Measurements from ENCODE around the gene SLC24A5. TPM values are rescaled to one million over a fixed set of nuclear protein-coding genes. Genes with fewer than 3 reads are reported as not detected.

Gene SLC24A5
- total RNA-seq, 2 experiments from 2014 or later: not detected

DNA sequence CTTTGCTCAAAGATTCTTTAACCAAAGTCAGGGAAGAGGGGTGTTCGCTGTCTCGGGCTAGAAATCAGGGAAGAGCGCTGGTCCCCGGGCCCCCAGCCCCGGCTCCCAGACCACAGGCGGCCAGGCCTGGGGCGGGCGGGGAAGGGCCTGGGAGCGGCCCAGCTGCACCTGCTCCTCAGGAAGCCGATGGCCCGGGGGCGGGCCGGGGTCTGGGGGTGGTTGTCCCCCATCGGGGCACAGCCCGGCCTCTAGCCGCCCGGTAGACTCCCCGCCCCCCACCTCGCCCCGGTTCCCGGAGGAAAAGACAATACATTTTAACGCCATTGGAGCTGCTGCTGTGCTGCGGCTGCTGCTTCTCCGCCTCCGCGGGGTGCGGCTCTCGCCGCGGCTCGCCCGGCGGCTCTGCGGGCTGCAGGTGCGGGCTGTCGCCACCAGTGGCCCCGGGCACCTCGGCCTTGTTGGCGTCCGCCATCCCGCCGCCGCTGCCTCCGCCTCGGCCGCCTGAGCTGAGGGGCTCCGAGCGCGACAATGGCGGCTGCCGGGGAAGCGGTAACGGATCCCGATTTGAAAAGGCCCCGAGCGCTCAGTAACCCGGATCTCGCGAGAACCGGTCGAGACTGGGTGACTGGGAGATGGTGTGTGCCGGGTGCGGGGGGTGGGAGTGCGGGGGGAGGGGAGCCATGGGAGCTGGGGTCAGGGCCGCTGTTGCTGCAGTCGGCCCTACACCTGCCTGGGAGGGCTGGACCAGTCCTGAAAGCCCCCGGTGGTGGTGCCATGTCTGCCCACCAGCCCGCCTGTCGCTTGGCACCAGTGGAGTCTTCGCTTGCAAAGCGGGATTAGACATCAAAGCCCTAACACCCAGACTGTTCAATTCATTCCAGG is 57.2 kb downstream of the SLC24A5 start, which contains the start of gene MYEF2:
MYEF2 (minus strand) TSS at position 530 of the 882 bp plus-strand sequence; CDS start at position 472, 58 bp downstream.
- peak; percentile 90 for DNase-seq (ENCODE audit: low spot score)
- Histone ChIP-seq H3K4me1 (ENCODE audit: insufficient read depth, low read length, poor library complexity, severe bottlenecking) (peaks cover 39% of the 10 kb centered on the region), H3K36me3 (ENCODE audit: insufficient read depth, low read length) (peaks cover 23% of the 10 kb centered on the region), H2AFZ (ENCODE audit: low read length) (peak within 1 kb of the TSS; percentile 94), H3K4me3 (ENCODE audit: low read depth, low read length, poor library complexity, severe bottlenecking) (peak within 1 kb of the TSS; percentile 84), H3K4me2 (ENCODE audit: low read length) (peak within 1 kb of the TSS; percentile 93), H3K9me3 (ENCODE audit: low read length) (peaks cover 18% of the 10 kb centered on the region; the same call in 1 of the 2 replicates), H3K9me2 (ENCODE audit: insufficient read depth, low read length) (no peaks in the 10 kb centered on the region), H3K27ac (ENCODE audit: low read depth, low read length, poor library complexity, severe bottlenecking) (peak within 1 kb of the TSS; percentile 78), H3K79me2 (ENCODE audit: insufficient read depth, low read depth, low read length) (peaks cover 53% of the 10 kb centered on the region), H4K20me1 (ENCODE audit: insufficient read depth, low read length) (peaks cover 6% of the 10 kb centered on the region; the same call in 1 of the 2 replicates)
- ChIA-PET POLR2A (interaction anchor here (0.7 to 1.2 kb wide), 3 partner anchors 9 to 154 kb away, joined by 3 to 4 read pairs (median 3); no protein-coding TSS in a partner anchor), CTCF (ENCODE audit: unreplicated experiment) (no interaction called here)
- TF ChIP-seq EZH2phosphoT487 (IDR thresholded peaks at IDR 0.05; ENCODE audit: borderline replicate concordance, low read depth, low read length): no peak
- TF ChIP-seq, protein P1, sequence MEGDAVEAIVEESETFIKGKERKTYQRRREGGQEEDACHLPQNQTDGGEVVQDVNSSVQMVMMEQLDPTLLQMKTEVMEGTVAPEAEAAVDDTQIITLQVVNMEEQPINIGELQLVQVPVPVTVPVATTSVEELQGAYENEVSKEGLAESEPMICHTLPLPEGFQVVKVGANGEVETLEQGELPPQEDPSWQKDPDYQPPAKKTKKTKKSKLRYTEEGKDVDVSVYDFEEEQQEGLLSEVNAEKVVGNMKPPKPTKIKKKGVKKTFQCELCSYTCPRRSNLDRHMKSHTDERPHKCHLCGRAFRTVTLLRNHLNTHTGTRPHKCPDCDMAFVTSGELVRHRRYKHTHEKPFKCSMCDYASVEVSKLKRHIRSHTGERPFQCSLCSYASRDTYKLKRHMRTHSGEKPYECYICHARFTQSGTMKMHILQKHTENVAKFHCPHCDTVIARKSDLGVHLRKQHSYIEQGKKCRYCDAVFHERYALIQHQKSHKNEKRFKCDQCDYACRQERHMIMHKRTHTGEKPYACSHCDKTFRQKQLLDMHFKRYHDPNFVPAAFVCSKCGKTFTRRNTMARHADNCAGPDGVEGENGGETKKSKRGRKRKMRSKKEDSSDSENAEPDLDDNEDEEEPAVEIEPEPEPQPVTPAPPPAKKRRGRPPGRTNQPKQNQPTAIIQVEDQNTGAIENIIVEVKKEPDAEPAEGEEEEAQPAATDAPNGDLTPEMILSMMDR (conservative IDR thresholded peaks at IDR 0.05; ENCODE audit: low read length): no peak
- BruUV-seq (replicated peaks): no TSS peak
- intact Hi-C loops (cut with micrococcal nuclease; ENCODE audit: unreplicated experiment): loop anchor here (2.0 kb wide), 1 partner anchor 153 kb away; the partner anchor contains the start of gene DUT

- Histone ChIP-seq H3K36me3 (ENCODE audit: insufficient read depth, low read length) (peaks cover 22% of the 10 kb centered on the region), H3K4me3 (ENCODE audit: low read depth, low read length, poor library complexity, severe bottlenecking) (peak overlapping the region; percentile 84), H3K4me2 (ENCODE audit: low read length) (peak overlapping the region; percentile 93), H3K9me2 (ENCODE audit: insufficient read depth, low read length) (no peaks in the 10 kb centered on the region), H3K4me1 (ENCODE audit: insufficient read depth, low read length, poor library complexity, severe bottlenecking) (peaks cover 36% of the 10 kb centered on the region), H3K27ac (ENCODE audit: low read depth, low read length, poor library complexity, severe bottlenecking) (peak overlapping the region; percentile 78), H3K79me2 (ENCODE audit: insufficient read depth, low read depth, low read length) (peaks cover 47% of the 10 kb centered on the region), H4K20me1 (ENCODE audit: insufficient read depth, low read length) (peaks cover 6% of the 10 kb centered on the region; the same call in 1 of the 2 replicates), H3K9me3 (ENCODE audit: low read length) (peaks cover 13% of the 10 kb centered on the region; the same call in 1 of the 2 replicates), H2AFZ (ENCODE audit: low read length) (peak overlapping the region; percentile 94)
- intact Hi-C loops (cut with micrococcal nuclease; ENCODE audit: unreplicated experiment): loop anchor here (2.0 kb wide), 1 partner anchor 152 kb away; the partner anchor contains the start of gene DUT
- no peak for DNase-seq (ENCODE audit: low spot score)
- ChIA-PET POLR2A (interaction anchor here (0.7 kb wide), 1 partner anchor 9 kb away, joined by 3 read pairs; no protein-coding TSS in a partner anchor), CTCF (ENCODE audit: unreplicated experiment) (no interaction called here)
- TF ChIP-seq, protein P1 (conservative IDR thresholded peaks at IDR 0.05; ENCODE audit: low read length): no peak
- no peak for TF ChIP-seq EZH2phosphoT487 (IDR thresholded peaks at IDR 0.05; ENCODE audit: borderline replicate concordance, low read depth, low read length)
- no TSS peak for BruUV-seq (replicated peaks)
Observed at GRCh38 chr15:48178648-48178931, 57.8 kb downstream of the SLC24A5 start.

All from OCI-LY7 (cell line).